Upper lobe of right lung (tissue), 1 donor: ENCODE data around the gene CSPG4. TPM values are rescaled to one million over a fixed set of nuclear protein-coding genes. Genes with fewer than 3 reads are reported as not detected.
A peak's percentile ranks its signal among the peaks of the same experiment; 100 is the strongest.
"Not testable (repeated sequence)": the region's sequence is repeated elsewhere in the genome, so short reads cannot be mapped to it uniquely, and the experiment has no call there.

Experiments used
- ATAC-seq: fragments of 200-7000 bp; cut with Tn5 transposase; one replicate; pipeline ENCODE4 v1.9.1; 2020; ENCODE audit warnings: mild to moderate bottlenecking, moderate library complexity
- DNase-seq: peaks from one replicate; pipeline ENCODE4 v3.0.0-alpha.2; 2020
- H3K27ac ChIP-seq: fragments of 200-600 bp; one replicate; pipeline ENCODE4 v1.8.0; 2022
- H3K27me3 ChIP-seq: fragments of 200-600 bp; one replicate; pipeline ENCODE4 v1.8.0; 2022; ENCODE audit warnings: mild to moderate bottlenecking
- H3K36me3 ChIP-seq: fragments of 200-600 bp; one replicate; pipeline ENCODE4 v1.8.0; 2022
- H3K4me1 ChIP-seq: fragments of 200-600 bp; one replicate; pipeline ENCODE4 v1.8.0; 2022
- H3K4me3 ChIP-seq: fragments of 200-600 bp; one replicate; pipeline ENCODE4 v1.8.0; 2022; ENCODE audit warnings: mild to moderate bottlenecking
- H3K9me3 ChIP-seq: fragments of 200-600 bp; one replicate; pipeline ENCODE4 v1.8.0; 2022
- intact Hi-C: fragments of 100-400 bp; cut with DNase I; formaldehyde crosslinking; loops from one replicate; pipeline ENCODE4 v1.11.0; 2022
- total RNA-seq: library from RNA; stranded (reverse); fragmentation: NEBNext Ultra II Directional; extraction: Animal tissue kit (Norgen Biotek cat#: 25700); gene quantifications from one replicate; pipeline ENCODE4 v1.2.1, GENCODE V29; 2021
- TF ChIP-seq, protein P1 (sequence below): fragments of 200-600 bp; IDR thresholded peaks from one replicate; pipeline ENCODE4 v1.8.0; 2022; ENCODE audit warnings: antibody characterized with exemption
- donor health status: DM: no; HTN: yes; CAD: no; lungs with severe emphysema.

Gene CSPG4
- total RNA-seq, 1 donor from 2014 or later, result 12.6 TPM

DNA sequence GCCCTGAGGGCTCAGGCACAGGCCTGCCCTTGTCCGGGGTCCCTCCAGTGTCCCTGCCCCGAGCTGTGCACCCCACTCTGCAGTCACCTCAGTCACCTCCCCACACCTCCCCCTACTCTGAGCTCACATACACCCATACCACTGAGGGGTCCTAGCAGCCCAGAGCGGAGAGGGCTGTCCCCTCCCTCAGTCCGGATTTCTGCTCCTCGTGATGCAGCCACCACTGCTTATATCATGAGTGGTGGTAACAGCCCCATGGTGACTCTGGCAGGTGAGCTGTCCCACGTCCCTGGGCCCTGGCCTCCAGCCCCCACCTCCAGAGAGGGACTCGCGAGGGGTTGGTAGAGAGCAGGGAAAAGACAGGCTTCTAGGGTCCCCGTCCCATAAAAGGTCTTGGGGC, 8.0 kb downstream of the CSPG4 start:
- Histone ChIP-seq H3K27me3 (no peaks in the 10 kb centered on the region), H3K27ac (no peak overlapping the region), H3K4me3 (no peak overlapping the region)

DNA sequence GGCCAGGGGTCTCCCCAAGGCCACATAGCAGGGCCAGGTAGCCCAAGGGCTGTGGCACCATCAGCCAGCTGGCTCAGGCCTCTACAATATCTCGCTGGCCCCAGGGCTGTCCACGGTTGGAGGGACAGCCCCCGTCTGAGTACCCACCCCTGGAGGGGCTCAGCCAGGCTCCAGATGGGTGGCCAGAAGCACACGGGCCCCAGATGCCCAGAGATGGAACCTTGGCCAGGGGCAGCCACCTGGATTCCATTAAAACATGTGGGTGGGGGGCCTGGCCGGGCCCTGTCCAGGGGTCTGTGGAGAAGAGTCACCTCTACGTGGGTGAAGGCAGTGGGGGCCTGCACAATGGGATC, 8.4 kb downstream of the CSPG4 start:
- Histone ChIP-seq H3K4me1 (peaks cover 4% of the 10 kb centered on the region), H3K36me3 (no peaks in the 10 kb centered on the region), H3K4me3 (no peak overlapping the region), H3K27ac (no peak overlapping the region), H3K9me3 (no peaks in the 10 kb centered on the region), H3K27me3 (no peaks in the 10 kb centered on the region)
- intact Hi-C loops, result no loop called here
- DNase-seq, result no peak
- ATAC-seq, result no peak
- TF ChIP-seq, protein P1, sequence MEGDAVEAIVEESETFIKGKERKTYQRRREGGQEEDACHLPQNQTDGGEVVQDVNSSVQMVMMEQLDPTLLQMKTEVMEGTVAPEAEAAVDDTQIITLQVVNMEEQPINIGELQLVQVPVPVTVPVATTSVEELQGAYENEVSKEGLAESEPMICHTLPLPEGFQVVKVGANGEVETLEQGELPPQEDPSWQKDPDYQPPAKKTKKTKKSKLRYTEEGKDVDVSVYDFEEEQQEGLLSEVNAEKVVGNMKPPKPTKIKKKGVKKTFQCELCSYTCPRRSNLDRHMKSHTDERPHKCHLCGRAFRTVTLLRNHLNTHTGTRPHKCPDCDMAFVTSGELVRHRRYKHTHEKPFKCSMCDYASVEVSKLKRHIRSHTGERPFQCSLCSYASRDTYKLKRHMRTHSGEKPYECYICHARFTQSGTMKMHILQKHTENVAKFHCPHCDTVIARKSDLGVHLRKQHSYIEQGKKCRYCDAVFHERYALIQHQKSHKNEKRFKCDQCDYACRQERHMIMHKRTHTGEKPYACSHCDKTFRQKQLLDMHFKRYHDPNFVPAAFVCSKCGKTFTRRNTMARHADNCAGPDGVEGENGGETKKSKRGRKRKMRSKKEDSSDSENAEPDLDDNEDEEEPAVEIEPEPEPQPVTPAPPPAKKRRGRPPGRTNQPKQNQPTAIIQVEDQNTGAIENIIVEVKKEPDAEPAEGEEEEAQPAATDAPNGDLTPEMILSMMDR, result no peak

More for the DNA sequence above, 8.0 kb downstream of the CSPG4 start:
- DNase-seq (no peak), ATAC-seq (no peak)
- Histone ChIP-seq H3K36me3 (no peaks in the 10 kb centered on the region), H3K9me3 (no peaks in the 10 kb centered on the region), H3K4me1 (peaks cover 4% of the 10 kb centered on the region)
- intact Hi-C loops, result no loop called here
- TF ChIP-seq, protein P1, result no peak

DNA sequence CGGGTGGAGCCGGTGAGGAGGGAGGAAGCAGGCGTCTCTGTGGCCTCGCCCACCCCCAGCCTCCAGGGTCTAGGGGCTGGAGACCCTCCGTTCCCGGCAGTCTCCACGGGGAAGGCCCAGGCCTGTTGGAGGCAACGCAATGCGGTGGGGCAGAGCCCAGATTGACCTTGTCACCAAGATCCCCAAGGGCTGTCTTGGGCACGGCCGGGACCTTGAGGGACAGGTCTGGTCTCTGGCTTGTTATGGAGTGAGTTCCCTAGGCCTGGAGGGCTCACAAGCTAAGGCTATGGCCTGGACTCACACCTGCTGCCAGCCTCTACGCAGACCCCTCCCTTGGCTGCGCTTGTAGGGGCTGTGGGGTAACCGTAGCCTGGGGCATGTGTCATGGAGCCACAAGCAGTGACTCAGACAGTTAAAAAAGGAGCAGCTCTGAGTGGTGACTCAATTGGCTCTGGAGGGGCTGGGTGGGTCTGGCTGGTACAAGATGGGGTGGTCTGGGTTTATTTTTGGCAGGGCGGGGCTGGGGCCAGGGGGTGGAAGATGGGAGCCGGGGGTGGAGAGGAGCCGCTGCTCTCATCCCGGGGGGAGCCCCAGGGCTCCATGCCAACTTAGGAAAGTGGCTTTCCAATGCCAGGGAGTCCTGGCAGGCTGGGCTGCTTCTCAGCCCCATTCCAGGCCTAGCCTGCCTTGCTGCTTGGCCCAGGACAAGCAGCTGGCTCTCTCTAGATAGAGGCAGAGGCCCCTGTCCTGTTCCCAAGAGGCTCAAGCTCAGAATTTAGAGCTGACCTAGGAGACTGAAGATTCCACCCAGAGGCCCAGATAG, 9.0 kb downstream of the CSPG4 start:
- H3K27ac ChIP-seq, H3K4me3 ChIP-seq, H3K9me3 ChIP-seq, DNase-seq, H3K27me3 ChIP-seq, ATAC-seq, intact Hi-C loops, H3K4me1 ChIP-seq, H3K36me3 ChIP-seq: not testable (repeated sequence)

DNA sequence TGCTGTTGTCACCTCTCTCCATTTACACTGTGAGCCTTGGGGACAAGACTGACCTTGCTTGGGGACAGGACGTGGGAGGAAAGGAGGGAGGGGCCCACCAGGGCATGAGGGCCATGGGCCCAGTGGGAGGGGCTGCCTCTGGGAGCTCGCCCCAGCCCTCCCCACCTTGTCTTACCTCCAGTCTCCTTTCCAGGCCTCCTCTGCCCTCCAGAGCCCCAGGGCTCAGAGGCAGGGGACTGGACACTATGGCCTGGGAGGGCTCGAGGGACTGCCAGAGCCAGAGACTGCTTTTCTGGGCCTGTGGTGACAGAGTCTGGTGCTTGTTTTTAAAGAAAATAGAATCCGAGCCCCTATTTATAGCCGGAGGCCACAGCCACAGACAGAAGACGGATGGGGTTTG, 10.2 kb downstream of the CSPG4 start:
- no peak for DNase-seq
- no peak overlapping the region for H3K27ac ChIP-seq
- no peaks in the 10 kb centered on the region for H3K9me3 ChIP-seq
- no peak for ATAC-seq
- TF ChIP-seq, protein P1, result no peak
- intact Hi-C loops, result no loop called here
- H3K4me1 ChIP-seq, result peaks cover 4% of the 10 kb centered on the region
- H3K36me3 ChIP-seq, result no peaks in the 10 kb centered on the region
- H3K4me3 ChIP-seq, result no peak overlapping the region
- H3K27me3 ChIP-seq, result no peaks in the 10 kb centered on the region

DNA sequence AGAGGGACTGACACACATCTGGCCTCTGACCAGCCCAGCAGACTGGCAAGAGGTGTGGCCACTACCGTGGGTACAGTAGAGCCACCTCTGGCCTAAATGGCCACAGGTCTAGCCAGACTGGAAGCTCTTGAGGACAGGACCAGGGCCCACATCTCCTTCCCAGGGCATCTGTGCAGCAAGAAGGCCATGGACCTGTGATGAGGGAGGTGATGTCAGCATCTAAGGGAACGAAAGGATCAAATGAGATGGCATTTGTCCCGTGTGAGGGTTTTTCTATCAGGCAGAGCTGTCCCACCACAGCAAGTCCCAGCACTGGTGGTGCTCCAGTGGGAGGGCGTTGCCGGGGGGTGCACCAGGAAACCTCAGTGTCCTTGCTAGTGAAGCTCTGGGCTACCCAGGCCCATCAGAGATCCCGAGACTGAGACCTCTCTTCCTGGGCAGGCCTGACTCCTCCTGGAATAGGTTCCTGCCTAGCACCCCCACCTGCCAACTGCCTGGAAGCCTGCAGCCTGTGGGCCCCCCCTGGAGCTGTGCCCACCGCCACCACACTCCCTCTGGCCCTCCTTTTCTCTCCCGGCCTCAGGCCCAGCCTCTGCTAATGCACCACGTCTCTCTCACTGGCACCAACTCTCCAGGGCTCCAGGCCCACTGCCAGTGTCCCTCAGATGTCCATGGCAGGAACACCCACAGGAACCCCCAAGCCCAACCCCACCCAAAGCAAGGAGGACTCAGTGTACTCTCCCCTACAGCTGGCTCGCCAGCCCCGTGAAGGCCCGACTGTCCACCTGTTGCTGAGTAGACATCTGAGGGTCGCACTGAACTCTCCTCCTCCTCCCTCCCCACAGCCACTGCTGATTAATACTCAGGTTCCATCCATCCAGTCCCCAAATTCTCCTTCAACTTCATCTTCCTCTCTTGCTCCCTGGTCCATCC, 11.3 kb downstream of the CSPG4 start:
- H3K27me3 ChIP-seq, H3K4me1 ChIP-seq, H3K27ac ChIP-seq, H3K4me3 ChIP-seq, intact Hi-C loops, H3K36me3 ChIP-seq, ATAC-seq, DNase-seq, H3K9me3 ChIP-seq: not testable (repeated sequence)

DNA sequence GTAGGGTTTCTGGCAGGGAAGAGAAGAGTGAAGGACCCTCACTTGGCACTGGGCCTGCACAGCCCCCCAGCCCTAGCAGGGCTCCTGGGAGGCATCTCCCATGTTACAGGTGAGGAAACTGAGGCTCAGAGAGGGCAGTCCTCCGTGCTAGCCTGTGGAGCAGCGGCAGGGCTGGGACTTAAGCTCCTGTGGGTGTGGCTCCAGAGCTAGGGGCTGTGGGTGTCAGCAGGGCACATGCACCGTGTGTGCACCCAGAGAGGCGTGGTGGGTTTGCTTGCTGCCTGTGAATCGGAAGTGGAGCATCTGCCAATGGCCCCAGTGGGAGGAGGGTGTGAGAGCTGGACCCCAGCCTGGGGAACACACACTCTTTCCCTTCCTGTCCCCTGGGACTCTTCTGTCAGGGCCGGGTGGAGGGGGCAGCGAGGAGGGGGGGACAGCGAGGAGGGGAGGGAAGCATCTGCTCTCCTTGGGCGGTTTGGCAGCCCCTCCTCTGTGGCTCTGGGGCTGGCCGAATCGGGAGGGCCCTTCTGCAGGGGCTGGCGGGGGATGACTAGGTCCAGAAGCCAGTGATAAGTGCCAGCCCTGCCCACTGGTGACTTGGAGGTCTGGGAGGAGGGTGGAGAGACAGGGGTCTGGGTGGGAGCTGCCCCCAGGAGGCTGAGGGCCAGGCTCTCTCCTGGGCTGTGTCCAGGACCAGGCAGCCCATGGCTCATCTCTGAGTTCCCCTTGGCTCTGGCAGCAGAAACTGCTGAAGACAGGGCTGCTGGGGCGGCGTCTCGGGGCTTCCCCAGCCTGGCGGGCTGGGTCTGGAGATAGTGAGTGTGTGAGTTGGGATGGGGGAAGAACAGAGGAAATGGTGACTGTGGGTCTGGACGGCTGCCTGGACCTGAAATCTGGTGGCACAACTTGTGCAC, 12.4 kb downstream of the CSPG4 start:
- DNase-seq, H3K4me1 ChIP-seq, H3K27me3 ChIP-seq, intact Hi-C loops, H3K9me3 ChIP-seq, H3K36me3 ChIP-seq, H3K27ac ChIP-seq, H3K4me3 ChIP-seq: not testable (repeated sequence)
- ATAC-seq, result peak; percentile 39

DNA sequence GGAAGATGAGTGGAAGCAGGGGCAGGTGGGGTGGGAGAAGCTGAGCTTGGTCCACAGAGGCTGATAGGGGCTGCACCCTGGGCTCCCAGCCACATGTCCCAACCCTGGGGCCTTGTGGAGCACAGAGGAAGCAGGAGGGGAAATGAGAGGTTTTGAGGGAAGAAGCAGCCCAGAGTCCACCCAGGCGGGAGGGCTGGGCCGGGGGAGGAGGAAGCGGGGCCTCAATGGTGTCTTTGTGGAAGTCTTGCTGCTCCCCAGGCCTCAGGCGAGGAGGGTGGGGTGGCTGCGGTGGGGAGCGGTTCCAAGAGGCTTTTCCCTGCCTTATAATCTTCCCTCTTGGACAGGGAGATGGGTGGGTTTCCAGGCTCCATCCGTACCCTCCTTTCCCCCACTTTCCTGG, 13.1 kb downstream of the CSPG4 start:
- DNase-seq, H3K27ac ChIP-seq, H3K4me3 ChIP-seq, H3K27me3 ChIP-seq, intact Hi-C loops, H3K9me3 ChIP-seq, H3K36me3 ChIP-seq: not testable (repeated sequence)
- ATAC-seq, result peak; percentile 25
- H3K4me1 ChIP-seq, result peaks cover 14% of the 10 kb centered on the region

DNA sequence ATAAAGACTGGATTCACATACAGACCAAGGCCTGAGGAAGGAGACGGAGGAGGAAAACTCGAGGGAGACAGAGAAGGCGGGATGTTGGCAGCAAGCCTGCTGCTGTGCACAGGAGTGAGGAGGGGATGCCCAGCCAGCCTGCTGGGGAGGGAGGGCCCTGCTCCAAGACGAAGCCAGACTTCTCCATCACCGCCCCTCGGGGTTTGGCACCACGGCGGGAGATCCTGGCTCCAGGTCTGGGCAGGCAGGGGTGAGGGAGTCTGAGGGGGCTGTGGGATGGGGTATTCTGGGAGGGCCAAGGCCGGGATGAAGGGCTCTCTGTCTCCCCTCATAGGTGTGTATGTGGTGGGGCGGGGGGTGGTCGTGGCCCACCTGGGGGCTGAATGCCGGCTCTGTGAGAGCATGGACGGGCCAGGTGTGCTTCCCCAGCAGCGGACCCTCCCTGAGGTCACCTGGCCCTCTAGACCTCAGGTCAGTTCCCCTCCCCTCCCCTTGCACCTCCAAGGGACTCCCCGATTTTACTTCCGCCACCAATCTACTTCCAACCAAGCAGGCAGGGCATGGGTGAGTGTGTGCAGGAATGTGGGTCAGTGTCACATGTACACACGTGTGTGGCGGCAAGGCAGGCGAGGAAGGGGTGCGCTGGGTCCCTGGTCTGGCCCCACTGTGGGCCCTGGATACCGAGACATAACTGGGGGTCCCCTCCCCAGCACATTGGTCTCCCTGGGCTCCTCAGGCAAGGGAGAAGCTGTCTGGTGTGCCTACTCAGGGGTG, 14.5 kb downstream of the CSPG4 start:
- DNase-seq, H3K27ac ChIP-seq: not testable (repeated sequence)

More for the DNA sequence above, 14.5 kb downstream of the CSPG4 start:
- H3K4me3 ChIP-seq, H3K36me3 ChIP-seq, intact Hi-C loops, ATAC-seq, H3K27me3 ChIP-seq, H3K9me3 ChIP-seq: not testable (repeated sequence)
- peaks cover 24% of the 10 kb centered on the region for H3K4me1 ChIP-seq
